ENCODE measurements around the gene CCDC24. TPM values are rescaled to one million over a fixed set of nuclear protein-coding genes. Genes with fewer than 3 reads are reported as not detected.

Gene CCDC24
- polyA plus RNA-seq, 3 donors = 1.1 to 3.0 (median 1.9) TPM

GRCh38 chr1:44019466-44019948 lies 28.1 kb downstream of the CCDC24 start:
- H3K9ac ChIP-seq (ENCODE audit: insufficient read depth, low read length, poor library complexity, severe bottlenecking) = no peak overlapping the region
- no peaks in the 10 kb centered on the region for H3K9me3 ChIP-seq (replicated peaks in 1 of 2; ENCODE audit: control insufficient read depth in 1 of 2, insufficient read depth in 1 of 2, low read length in 2 of 2)
- Mint-ChIP-seq H3K4me3 (no peak overlapping the region), H3K27ac (no peak overlapping the region), H3K36me3 (no peaks in the 10 kb centered on the region), H3K9me3 (no peaks in the 10 kb centered on the region), H3K4me1 (no peaks in the 10 kb centered on the region), H3K27me3 (ENCODE audit: low read depth in 3 of 3) (peaks cover 0 to 9% (median 2%) of the 10 kb centered on the region in 3 donors)
- no peak overlapping the region for H3K4me3 ChIP-seq (replicated peaks in 1 of 3; ENCODE audit: low read depth in 2 of 3, low read length in 3 of 3)
- H3K79me2 ChIP-seq (ENCODE audit: insufficient read depth, low read length) = no peaks in the 10 kb centered on the region
- intact Hi-C loops (cut with micrococcal nuclease) = no loop called here
- WGBS (ENCODE audit: insufficient coverage) = 94% methylated on average over 12 of the region's 13 CpGs
- DNase-seq = no peak
- H3K36me3 ChIP-seq (replicated peaks in 1 of 2; ENCODE audit: control insufficient read depth in 1 of 2, insufficient read depth in 2 of 2, low read length in 2 of 2) = no peaks in the 10 kb centered on the region
- TF ChIP-seq CTCF (IDR thresholded peaks at IDR 0.05) = no peak
- H3K4me1 ChIP-seq (ENCODE audit: control insufficient read depth in 1 of 2, insufficient read depth in 2 of 2, low read length in 2 of 2) = no peaks in the 10 kb centered on the region
- no peak overlapping the region for H3K4me2 ChIP-seq (replicated peaks; ENCODE audit: extremely low read depth, low read length, poor library complexity, severe bottlenecking)
- H3K27me3 ChIP-seq (ENCODE audit: control insufficient read depth in 2 of 2, insufficient read depth in 2 of 2, low read length in 2 of 2) = no peaks in the 10 kb centered on the region
- no peaks in the 10 kb centered on the region for H4K20me1 ChIP-seq (ENCODE audit: insufficient read depth, low read length)
- H2AFZ ChIP-seq (ENCODE audit: insufficient read depth, low read depth, low read length, poor library complexity, severe bottlenecking) = no peak overlapping the region
- no peak overlapping the region for H3K27ac ChIP-seq (ENCODE audit: low read depth in 1 of 2, low read length in 2 of 2)

- Histone ChIP-seq H3K36me3 (replicated peaks in 1 of 2; ENCODE audit: control insufficient read depth in 1 of 2, insufficient read depth in 2 of 2, low read length in 2 of 2) (no peaks in the 10 kb centered on the region), H4K20me1 (ENCODE audit: insufficient read depth, low read length) (no peaks in the 10 kb centered on the region), H3K27ac (ENCODE audit: low read depth in 1 of 2, low read length in 2 of 2) (no peak overlapping the region), H3K79me2 (ENCODE audit: insufficient read depth, low read length) (no peaks in the 10 kb centered on the region), H2AFZ (ENCODE audit: insufficient read depth, low read depth, low read length, poor library complexity, severe bottlenecking) (no peak overlapping the region), H3K4me3 (replicated peaks in 1 of 3; ENCODE audit: low read depth in 2 of 3, low read length in 3 of 3) (no peak overlapping the region), H3K4me1 (ENCODE audit: control insufficient read depth in 1 of 2, insufficient read depth in 2 of 2, low read length in 2 of 2) (no peaks in the 10 kb centered on the region), H3K9ac (ENCODE audit: insufficient read depth, low read length, poor library complexity, severe bottlenecking) (no peak overlapping the region), H3K27me3 (ENCODE audit: control insufficient read depth in 2 of 2, insufficient read depth in 2 of 2, low read length in 2 of 2) (no peaks in the 10 kb centered on the region), H3K4me2 (replicated peaks; ENCODE audit: extremely low read depth, low read length, poor library complexity, severe bottlenecking) (no peak overlapping the region), H3K9me3 (replicated peaks in 1 of 2; ENCODE audit: control insufficient read depth in 1 of 2, insufficient read depth in 1 of 2, low read length in 2 of 2) (no peaks in the 10 kb centered on the region)
- 84% methylated on average over 6 of the region's 6 CpGs for WGBS (ENCODE audit: insufficient coverage)
- H3K9me3 Mint-ChIP-seq = no peaks in the 10 kb centered on the region
- intact Hi-C loops (cut with micrococcal nuclease) = no loop called here
- no peak overlapping the region for H3K27ac Mint-ChIP-seq
- H3K36me3 Mint-ChIP-seq = no peaks in the 10 kb centered on the region
- no peak for DNase-seq
- TF ChIP-seq CTCF (IDR thresholded peaks at IDR 0.05) = no peak
- H3K4me1 Mint-ChIP-seq = no peaks in the 10 kb centered on the region
- H3K27me3 Mint-ChIP-seq (ENCODE audit: low read depth in 3 of 3) = peaks cover 0 to 7% (median 2%) of the 10 kb centered on the region in 3 donors
- no peak overlapping the region for H3K4me3 Mint-ChIP-seq
Observed at GRCh38 chr1:44020464-44020863, 29.1 kb downstream of the CCDC24 start.

Data from CD14-positive monocyte (primary cell).